ENCODE results near the gene ANGPT4.

DNA sequence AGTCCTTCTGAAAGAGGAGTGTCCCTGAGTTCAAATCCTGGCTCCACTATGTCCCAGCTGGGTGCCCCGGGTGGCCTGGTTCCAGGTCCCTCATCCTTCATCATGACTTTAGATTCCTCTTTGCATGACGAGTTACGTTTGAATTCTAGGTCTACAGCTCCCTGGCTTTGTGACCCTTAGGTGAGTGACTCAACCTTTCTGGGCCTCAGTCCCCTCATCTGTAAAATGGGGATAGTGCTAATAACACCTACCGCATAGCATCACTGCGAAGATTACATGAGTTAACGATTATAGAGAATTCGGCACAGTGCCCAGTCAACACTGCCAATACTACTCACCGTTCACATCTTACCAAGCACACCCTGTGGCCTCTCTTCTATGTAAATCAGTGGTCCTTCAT, 46.5 kb upstream of the ANGPT4 start:
- TF ChIP-seq, protein P1, sequence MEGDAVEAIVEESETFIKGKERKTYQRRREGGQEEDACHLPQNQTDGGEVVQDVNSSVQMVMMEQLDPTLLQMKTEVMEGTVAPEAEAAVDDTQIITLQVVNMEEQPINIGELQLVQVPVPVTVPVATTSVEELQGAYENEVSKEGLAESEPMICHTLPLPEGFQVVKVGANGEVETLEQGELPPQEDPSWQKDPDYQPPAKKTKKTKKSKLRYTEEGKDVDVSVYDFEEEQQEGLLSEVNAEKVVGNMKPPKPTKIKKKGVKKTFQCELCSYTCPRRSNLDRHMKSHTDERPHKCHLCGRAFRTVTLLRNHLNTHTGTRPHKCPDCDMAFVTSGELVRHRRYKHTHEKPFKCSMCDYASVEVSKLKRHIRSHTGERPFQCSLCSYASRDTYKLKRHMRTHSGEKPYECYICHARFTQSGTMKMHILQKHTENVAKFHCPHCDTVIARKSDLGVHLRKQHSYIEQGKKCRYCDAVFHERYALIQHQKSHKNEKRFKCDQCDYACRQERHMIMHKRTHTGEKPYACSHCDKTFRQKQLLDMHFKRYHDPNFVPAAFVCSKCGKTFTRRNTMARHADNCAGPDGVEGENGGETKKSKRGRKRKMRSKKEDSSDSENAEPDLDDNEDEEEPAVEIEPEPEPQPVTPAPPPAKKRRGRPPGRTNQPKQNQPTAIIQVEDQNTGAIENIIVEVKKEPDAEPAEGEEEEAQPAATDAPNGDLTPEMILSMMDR (IDR thresholded peaks at IDR 0.05; ENCODE audit: low read depth, low read length): no peak
- TF ChIP-seq MYC (IDR thresholded peaks at IDR 0.05; ENCODE audit: low read depth, low read length): no peak
